HepG2 (cell line): ENCODE data around the gene FLT3LG. TPM values are rescaled to one million over a fixed set of nuclear protein-coding genes. Genes with fewer than 3 reads are reported as not detected.

ENCODE experiments used
- CC2D1A ChIP-seq: sonication (generic); formaldehyde crosslinking; IDR thresholded peaks from 2 replicates; pipeline ENCODE4 v1.8.1; 2023; ENCODE audit warnings: mild to moderate bottlenecking, missing genetic modification reagents
- IKZF1 ChIP-seq: fragments of 450-650 bp; IDR thresholded peaks from 2 replicates; pipeline ENCODE4 v1.7.1; 2016
- MBD4 ChIP-seq: IDR thresholded peaks from 2 replicates; pipeline ENCODE4 v1.6.1; 2012; ENCODE audit warnings: low read length, inconsistent platforms, borderline replicate concordance
- ZNF547 ChIP-seq: sonication (generic); formaldehyde crosslinking; IDR thresholded peaks from 2 replicates; pipeline ENCODE4 v1.5.1; 2020; ENCODE audit warnings: mild to moderate bottlenecking, missing genetic modification reagents
- ZSCAN12 ChIP-seq: sonication (generic); formaldehyde crosslinking; IDR thresholded peaks from 2 replicates; pipeline ENCODE4 v1.9.0; 2021; ENCODE audit warnings: mild to moderate bottlenecking, missing genetic modification reagents
- polyA plus RNA-seq, 8 experiments: library from polyadenylated mRNA; depleted of rRNA in 3 of 8; stranded (reverse) in 7 of 8; unstranded in 1 of 8; fragments of >200 nt; fragmentation: Illumina TruSeq in 4 of 8; extraction: Trizol in 4 of 8; gene quantifications; 2 replicates each; pipeline versions ENCODE4 v1.2.1 to v1.2.3, GENCODE V29; 2011 to 2016; ENCODE audit warnings: low read depth in 4 of 8, missing spikeins in 1 of 8, mixed read lengths in 1 of 8; ENCODE audit not compliant: insufficient read depth in 1 of 8
- total RNA-seq, 5 experiments: library from RNA; depleted of rRNA; stranded (reverse); fragments of >200 nt; fragmentation: Illumina TruSeq; extraction: Trizol; gene quantifications; 2 replicates each; pipeline ENCODE4 v1.2.3, GENCODE V29; 2016; ENCODE audit warnings: low read depth in 1 of 5
- TF ChIP-seq, protein P1 (sequence below): sonication (generic); formaldehyde crosslinking; IDR thresholded peaks from 2 replicates; pipeline ENCODE4 v1.4.0; 2020; ENCODE audit warnings: mild to moderate bottlenecking, missing genetic modification reagents

Gene FLT3LG
- total and polyA plus RNA-seq, 2 of the 13 experiments (the other 11 are each of a cell fraction or from before 2014, with no cell fraction given), result 1.5 to 2.6 TPM

DNA sequence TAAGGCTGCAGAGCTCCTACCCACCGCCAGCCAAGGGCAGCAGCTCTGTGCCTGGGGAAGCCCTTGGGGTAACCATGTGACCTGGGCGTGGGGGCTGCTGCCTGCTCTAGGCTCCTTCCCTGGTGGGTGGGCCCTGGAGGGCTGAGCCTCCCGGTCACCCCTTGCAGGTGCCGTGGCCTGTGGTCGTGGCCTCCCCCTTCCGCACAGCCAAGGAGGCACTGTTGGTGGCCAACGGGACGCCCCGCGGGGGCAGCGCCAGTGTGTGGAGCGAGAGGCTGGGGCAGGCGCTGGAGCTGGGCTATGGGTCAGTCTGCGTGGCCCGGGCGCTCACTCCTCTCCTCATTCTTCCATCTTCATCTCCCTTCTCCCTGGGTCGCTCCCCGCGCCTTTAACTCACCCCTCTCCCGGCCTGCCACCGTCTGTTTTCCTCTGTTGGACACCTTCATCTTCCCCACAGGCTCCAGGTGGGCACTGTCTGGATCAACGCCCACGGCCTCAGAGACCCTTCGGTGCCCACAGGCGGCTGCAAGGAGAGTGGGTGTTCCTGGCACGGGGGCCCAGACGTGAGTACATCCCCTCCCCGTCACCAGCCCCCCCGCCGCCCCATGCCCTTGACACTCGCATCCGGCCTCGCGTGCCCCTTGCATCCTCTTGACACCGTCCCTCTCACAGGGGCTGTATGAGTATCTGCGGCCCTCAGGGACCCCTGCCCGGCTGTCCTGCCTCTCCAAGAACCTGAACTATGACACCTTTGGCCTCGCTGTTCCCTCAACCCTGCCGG, 9.9 kb upstream of the FLT3LG start (continued):
- TF ChIP-seq, protein P1, sequence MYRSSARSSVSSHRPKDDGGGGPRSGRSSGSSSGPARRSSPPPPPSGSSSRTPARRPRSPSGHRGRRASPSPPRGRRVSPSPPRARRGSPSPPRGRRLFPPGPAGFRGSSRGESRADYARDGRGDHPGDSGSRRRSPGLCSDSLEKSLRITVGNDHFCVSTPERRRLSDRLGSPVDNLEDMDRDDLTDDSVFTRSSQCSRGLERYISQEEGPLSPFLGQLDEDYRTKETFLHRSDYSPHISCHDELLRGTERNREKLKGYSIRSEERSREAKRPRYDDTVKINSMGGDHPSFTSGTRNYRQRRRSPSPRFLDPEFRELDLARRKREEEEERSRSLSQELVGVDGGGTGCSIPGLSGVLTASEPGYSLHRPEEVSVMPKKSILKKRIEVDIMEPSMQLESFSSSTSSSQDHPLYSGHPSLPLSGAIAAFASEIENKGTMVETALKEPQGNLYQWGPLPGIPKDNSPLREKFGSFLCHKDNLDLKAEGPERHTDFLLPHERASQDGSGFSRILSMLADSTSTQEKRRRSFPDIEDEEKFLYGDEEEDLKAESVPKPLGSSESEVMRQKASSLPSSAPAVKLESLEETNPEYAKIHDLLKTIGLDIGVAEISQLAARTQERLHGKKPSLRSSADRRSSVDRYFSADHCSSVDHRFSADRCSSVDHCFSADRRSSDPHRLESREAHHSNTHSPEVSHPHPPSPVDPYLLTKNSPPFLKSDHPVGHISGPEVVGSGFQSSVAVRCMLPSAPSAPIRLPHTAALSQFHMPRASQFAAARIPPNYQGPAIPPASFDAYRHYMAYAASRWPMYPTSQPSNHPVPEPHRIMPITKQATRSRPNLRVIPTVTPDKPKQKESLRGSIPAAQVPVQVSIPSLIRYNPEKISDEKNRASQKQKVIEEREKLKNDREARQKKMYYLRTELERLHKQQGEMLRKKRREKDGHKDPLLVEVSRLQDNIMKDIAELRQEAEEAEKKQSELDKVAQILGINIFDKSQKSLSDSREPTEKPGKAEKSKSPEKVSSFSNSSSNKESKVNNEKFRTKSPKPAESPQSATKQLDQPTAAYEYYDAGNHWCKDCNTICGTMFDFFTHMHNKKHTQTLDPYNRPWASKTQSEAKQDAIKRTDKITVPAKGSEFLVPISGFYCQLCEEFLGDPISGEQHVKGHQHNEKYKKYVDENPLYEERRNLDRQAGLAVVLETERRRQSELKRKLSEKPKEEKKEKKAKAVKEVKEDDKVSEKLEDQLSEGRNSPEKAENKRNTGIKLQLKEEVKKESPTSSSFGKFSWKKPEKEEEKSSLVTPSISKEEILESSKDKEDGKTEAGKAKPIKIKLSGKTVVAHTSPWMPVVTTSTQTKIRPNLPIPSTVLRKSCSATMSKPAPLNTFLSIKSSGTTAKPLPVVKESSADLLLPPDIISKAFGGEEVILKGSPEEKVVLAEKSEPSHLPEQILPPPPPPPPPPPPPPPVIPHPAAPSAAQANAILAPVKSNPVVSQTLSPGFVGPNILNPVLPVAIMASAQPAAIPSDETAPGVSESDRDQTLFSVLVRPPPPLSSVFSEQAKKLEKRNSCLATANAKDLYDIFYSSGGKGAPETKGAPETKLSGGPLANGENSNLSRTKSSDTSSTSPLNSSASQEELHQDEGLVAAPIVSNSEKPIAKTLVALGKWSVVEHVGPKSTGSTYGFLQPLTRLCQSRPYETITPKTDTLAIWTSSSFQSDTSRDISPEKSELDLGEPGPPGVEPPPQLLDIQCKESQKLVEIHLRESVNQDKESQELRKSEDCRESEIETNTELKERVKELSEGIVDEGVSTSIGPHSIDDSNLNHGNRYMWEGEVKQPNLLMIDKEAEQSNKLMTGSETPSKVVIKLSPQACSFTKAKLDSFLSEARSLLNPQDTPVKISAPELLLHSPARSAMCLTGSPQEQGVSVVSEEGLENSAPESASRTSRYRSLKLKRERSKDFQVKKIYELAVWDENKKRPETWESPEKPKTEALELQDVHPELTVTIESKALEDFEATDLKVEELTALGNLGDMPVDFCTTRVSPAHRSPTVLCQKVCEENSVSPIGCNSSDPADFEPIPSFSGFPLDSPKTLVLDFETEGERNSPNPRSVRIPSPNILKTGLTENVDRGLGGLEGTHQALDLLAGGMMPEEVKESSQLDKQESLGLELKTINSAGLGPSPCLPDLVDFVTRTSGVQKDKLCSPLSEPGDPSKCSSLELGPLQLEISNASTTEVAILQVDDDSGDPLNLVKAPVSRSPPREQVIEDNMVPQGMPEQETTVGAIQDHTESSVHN (CRISPR knock-in tag), result no peak
- TF ChIP-seq ZSCAN12 (CRISPR knock-in tag) (no peak), ZNF547 (no peak), CC2D1A (CRISPR knock-in tag) (no peak), IKZF1 (no peak), MBD4 (no peak)
